Dendritic cell treated with granulocyte-macrophage colony-stimulating factor and Interleukin-4, amounts not matched to agents 40 ng/mL and 50 ng/mL, for 4 days (primary cell): ENCODE data around the gene FOXR1.
A peak's percentile ranks its signal among the peaks of the same experiment; 100 is the strongest.
"Not testable (repeated sequence)": the region's sequence is repeated elsewhere in the genome, so short reads cannot be mapped to it uniquely, and the experiment has no call there.

Experiments used
- H3K27ac Mint-ChIP-seq: one replicate; pipeline ENCODE4 v1.8.0; 2022; ENCODE audit warnings: mild to moderate bottlenecking, mixed read lengths
- H3K27me3 Mint-ChIP-seq: one replicate; pipeline ENCODE4 v1.8.0; 2022; ENCODE audit warnings: mild to moderate bottlenecking, mixed read lengths
- H3K36me3 Mint-ChIP-seq: one replicate; pipeline ENCODE4 v1.8.0; 2022; ENCODE audit warnings: low read depth, mixed read lengths
- H3K4me1 Mint-ChIP-seq: one replicate; pipeline ENCODE4 v1.8.0; 2022; ENCODE audit warnings: low read depth, mixed read lengths
- H3K4me3 Mint-ChIP-seq: one replicate; pipeline ENCODE4 v1.8.0; 2022; ENCODE audit warnings: mild to moderate bottlenecking, moderate library complexity, mixed read lengths
- H3K9me3 Mint-ChIP-seq: one replicate; pipeline ENCODE4 v1.8.0; 2022; ENCODE audit warnings: mixed read lengths
- intact Hi-C: fragments of 100-400 bp; cut with micrococcal nuclease; formaldehyde crosslinking; loops from one replicate; pipeline ENCODE4 v1.15.0; 2022

The FOXR1 gene

GRCh38 chr11:118997627-118998387 is 26.2 kb downstream of the FOXR1 start, which contains the start of gene CENATAC:
CENATAC (plus strand) TSS chr11:118998138; CDS start chr11:118998198, 60 bp downstream.
- intact Hi-C loops, result loop anchor here (1.0 to 2.0 kb wide), 3 partner anchors 20 to 59 kb away; partner anchors contain the start of genes HYOU1, RPS25, SLC37A4 and TRAPPC4
- Mint-ChIP-seq H3K4me3 (peak within 1 kb of the TSS; percentile 100), H3K9me3 (no peaks in the 10 kb centered on the region), H3K36me3 (peaks cover 52% of the 10 kb centered on the region), H3K27me3 (no peaks in the 10 kb centered on the region), H3K4me1 (peaks cover 36% of the 10 kb centered on the region), H3K27ac (peak within 1 kb of the TSS; percentile 98)

GRCh38 chr11:118998388-118998717 is 26.8 kb downstream of the FOXR1 start:
- Mint-ChIP-seq H3K27ac (peak overlapping the region; percentile 98), H3K4me3 (peak overlapping the region; percentile 100), H3K36me3 (peaks cover 57% of the 10 kb centered on the region), H3K9me3 (no peaks in the 10 kb centered on the region), H3K27me3 (no peaks in the 10 kb centered on the region), H3K4me1 (peaks cover 36% of the 10 kb centered on the region)
- intact Hi-C loops, result loop anchor here (1.0 kb wide), 2 partner anchors 20 to 32 kb away; partner anchors contain the start of genes RPS25, SLC37A4 and TRAPPC4

GRCh38 chr11:118998822-118999221 is 27.3 kb downstream of the FOXR1 start:
- H3K27ac Mint-ChIP-seq, result peak overlapping the region; percentile 98
- intact Hi-C loops, result loop anchor here (1.0 kb wide), 2 partner anchors 19 to 31 kb away; partner anchors contain the start of genes RPS25, SLC37A4 and TRAPPC4
- no peaks in the 10 kb centered on the region for H3K9me3 Mint-ChIP-seq
- H3K4me3 Mint-ChIP-seq, result peak overlapping the region; percentile 100
- H3K36me3 Mint-ChIP-seq, result peaks cover 62% of the 10 kb centered on the region
- H3K27me3 Mint-ChIP-seq, result no peaks in the 10 kb centered on the region
- peaks cover 36% of the 10 kb centered on the region for H3K4me1 Mint-ChIP-seq

GRCh38 chr11:119000906-119001305 is 29.3 kb downstream of the FOXR1 start:
- H3K36me3 Mint-ChIP-seq, result peaks cover 83% of the 10 kb centered on the region
- H3K9me3 Mint-ChIP-seq, result no peaks in the 10 kb centered on the region
- H3K27ac Mint-ChIP-seq, result no peak overlapping the region
- no peaks in the 10 kb centered on the region for H3K27me3 Mint-ChIP-seq
- intact Hi-C loops, result no loop called here
- peaks cover 36% of the 10 kb centered on the region for H3K4me1 Mint-ChIP-seq
- no peak overlapping the region for H3K4me3 Mint-ChIP-seq

- no peak overlapping the region for H3K4me3 Mint-ChIP-seq
- H3K27ac Mint-ChIP-seq, result no peak overlapping the region
- H3K9me3 Mint-ChIP-seq, result no peaks in the 10 kb centered on the region
- H3K27me3 Mint-ChIP-seq, result no peaks in the 10 kb centered on the region
- intact Hi-C loops, result no loop called here
- peaks cover 100% of the 10 kb centered on the region for H3K36me3 Mint-ChIP-seq
- no peaks in the 10 kb centered on the region for H3K4me1 Mint-ChIP-seq
Measured at GRCh38 chr11:119006656-119007055, 35.1 kb downstream of the FOXR1 start.

GRCh38 chr11:119011476-119012053 is 40.0 kb downstream of the FOXR1 start:
- peaks cover 100% of the 10 kb centered on the region for H3K36me3 Mint-ChIP-seq
- H3K4me3 Mint-ChIP-seq, result no peak overlapping the region
- H3K27ac Mint-ChIP-seq, result no peak overlapping the region
- H3K9me3 Mint-ChIP-seq, result no peaks in the 10 kb centered on the region
- H3K4me1 Mint-ChIP-seq, result peaks cover 14% of the 10 kb centered on the region
- intact Hi-C loops, result no loop called here
- H3K27me3 Mint-ChIP-seq, result no peaks in the 10 kb centered on the region

- Mint-ChIP-seq H3K4me1 (peaks cover 16% of the 10 kb centered on the region), H3K27ac (no peak overlapping the region), H3K27me3 (no peaks in the 10 kb centered on the region), H3K4me3 (no peak overlapping the region), H3K9me3 (no peaks in the 10 kb centered on the region), H3K36me3 (peaks cover 97% of the 10 kb centered on the region)
- intact Hi-C loops, result no loop called here
Measured at GRCh38 chr11:119012629-119013170, 41.1 kb downstream of the FOXR1 start.

- intact Hi-C loops, result no loop called here
- Mint-ChIP-seq H3K4me1 (peaks cover 16% of the 10 kb centered on the region), H3K9me3 (no peaks in the 10 kb centered on the region), H3K27me3 (no peaks in the 10 kb centered on the region), H3K4me3 (no peak overlapping the region), H3K27ac (no peak overlapping the region), H3K36me3 (peaks cover 97% of the 10 kb centered on the region)
Measured at GRCh38 chr11:119014209-119014924, 42.8 kb downstream of the FOXR1 start.

- H3K4me3 Mint-ChIP-seq, result no peak overlapping the region
- H3K36me3 Mint-ChIP-seq, result peaks cover 93% of the 10 kb centered on the region
- H3K4me1 Mint-ChIP-seq, result peaks cover 20% of the 10 kb centered on the region
- H3K27ac Mint-ChIP-seq, result no peak overlapping the region
- no peaks in the 10 kb centered on the region for H3K27me3 Mint-ChIP-seq
- H3K9me3 Mint-ChIP-seq, result no peaks in the 10 kb centered on the region
- intact Hi-C loops, result no loop called here
Measured at GRCh38 chr11:119015054-119015611, 43.6 kb downstream of the FOXR1 start.

- intact Hi-C loops, result no loop called here
- Mint-ChIP-seq H3K4me3 (no peak overlapping the region), H3K27ac (peak overlapping the region; percentile 99), H3K9me3 (no peaks in the 10 kb centered on the region), H3K36me3 (peaks cover 93% of the 10 kb centered on the region), H3K4me1 (peaks cover 25% of the 10 kb centered on the region), H3K27me3 (no peaks in the 10 kb centered on the region)
Measured at GRCh38 chr11:119016216-119017009, 44.9 kb downstream of the FOXR1 start.

- Mint-ChIP-seq H3K4me1 (peaks cover 27% of the 10 kb centered on the region), H3K4me3 (peak overlapping the region; percentile 98), H3K36me3 (peaks cover 93% of the 10 kb centered on the region), H3K27ac (peak overlapping the region; percentile 99)
- H3K27me3 Mint-ChIP-seq, H3K9me3 Mint-ChIP-seq, intact Hi-C loops: not testable (repeated sequence)
Measured at GRCh38 chr11:119017377-119017776, 45.8 kb downstream of the FOXR1 start.

- peaks cover 31% of the 10 kb centered on the region for H3K4me1 Mint-ChIP-seq
- intact Hi-C loops, result loop anchor here (1.0 to 2.0 kb wide), 3 partner anchors 12 to 84 kb away; partner anchors contain the start of genes CENATAC and SLC37A4
- no peaks in the 10 kb centered on the region for H3K27me3 Mint-ChIP-seq
- H3K27ac Mint-ChIP-seq, result peak within 1 kb of the TSS; percentile 99
- peaks cover 93% of the 10 kb centered on the region for H3K36me3 Mint-ChIP-seq
- H3K9me3 Mint-ChIP-seq, result no peaks in the 10 kb centered on the region
- peak within 1 kb of the TSS; percentile 98 for H3K4me3 Mint-ChIP-seq
Measured at GRCh38 chr11:119018074-119018938, 46.7 kb downstream of the FOXR1 start, which contains the start of the genes RPS25 and TRAPPC4. RPS25 (minus strand) TSS chr11:119018343; CDS start chr11:119018284, 59 bp downstream. TRAPPC4 (plus strand) TSS chr11:119018766; CDS start chr11:119018796, 30 bp downstream.
